ENCODE results near the gene EFNA5. TPM values are rescaled to one million over a fixed set of nuclear protein-coding genes. Genes with fewer than 3 reads are reported as not detected.

The EFNA5 gene
- total and polyA plus RNA-seq, 2 of the 8 experiments (the other 6 are each of a cell fraction or from before 2014, with no cell fraction given) = 9.6 to 21.8 TPM

- ChIA-PET CTCF (ENCODE audit: partially characterized antibody) (interaction anchor here (0.7 to 1.1 kb wide), 4 partner anchors 8 to 155 kb away, joined by 3 read pairs; no protein-coding TSS in a partner anchor), POLR2A (ENCODE audit: partially characterized antibody) (no interaction called here)
- H3K4me2 ChIP-seq (ENCODE audit: insufficient read depth in 1 of 2, low read depth in 2 of 2, low read length in 2 of 2) = no peak overlapping the region
These were observed 340.9 kb downstream of the EFNA5 start for GRCh38 chr5:107329850-107330249.

More at GRCh38 chr5:107329850-107330249, 340.9 kb downstream of the EFNA5 start:
- Histone ChIP-seq H3K27ac (ENCODE audit: low read depth, low read length) (no peak overlapping the region), H3K79me2 (ENCODE audit: control insufficient read depth in 1 of 2, insufficient read depth in 2 of 2, low read length in 2 of 2) (no peaks in the 10 kb centered on the region), H2BK20ac (ENCODE audit: low read length) (no peak overlapping the region), H3K9ac (replicated peaks in 1 of 4; ENCODE audit: extremely low read depth in 1 of 4, low read depth in 3 of 4, low read length in 3 of 4) (no peak overlapping the region), H4K8ac (ENCODE audit: extremely low read depth, insufficient read depth, low read length) (no peak overlapping the region), H3K56ac (replicated peaks; ENCODE audit: insufficient read length, low read depth, low read length) (no peak overlapping the region), H2BK5ac (ENCODE audit: low read depth, low read length) (no peak overlapping the region), H3K4ac (replicated peaks; ENCODE audit: insufficient read length, low read depth, low read length) (no peak overlapping the region), H4K91ac (replicated peaks; ENCODE audit: insufficient read length, low read length) (no peak overlapping the region), H3K23ac (ENCODE audit: insufficient read length) (no peak overlapping the region), H3K4me1 (replicated peaks in 1 of 4; ENCODE audit: control insufficient read depth in 3 of 4, insufficient read depth in 4 of 4, low read length in 3 of 4) (no peaks in the 10 kb centered on the region), H2BK15ac (ENCODE audit: low read length) (no peak overlapping the region), H2BK12ac (ENCODE audit: low read depth, low read length) (no peak overlapping the region), H2BK120ac (replicated peaks; ENCODE audit: low read depth, low read length) (no peak overlapping the region), H2AK5ac (ENCODE audit: low read depth, low read length) (no peak overlapping the region), H4K5ac (ENCODE audit: insufficient read length, low read depth, low read length) (no peak overlapping the region), H3K23me2 (ENCODE audit: low read depth, low read length) (no peaks in the 10 kb centered on the region), H3K14ac (ENCODE audit: insufficient read length) (no peak overlapping the region), H3K79me1 (ENCODE audit: low read depth, low read length) (no peaks in the 10 kb centered on the region), H3K4me3 (ENCODE audit: extremely low read depth in 1 of 4, insufficient read depth in 2 of 4, low read depth in 3 of 4, low read length in 4 of 4) (no peak overlapping the region), H2AFZ (ENCODE audit: low read length) (no peak overlapping the region), H3K36me3 (ENCODE audit: control insufficient read depth in 2 of 4, insufficient read depth in 4 of 4, low read length in 3 of 4) (no peaks in the 10 kb centered on the region), H3K18ac (ENCODE audit: extremely low read depth, low read length) (no peak overlapping the region), H3K27me3 (replicated peaks in 1 of 4; ENCODE audit: control insufficient read depth in 3 of 4, extremely low read depth in 1 of 4, insufficient read depth in 3 of 4, low read length in 3 of 4) (no peaks in the 10 kb centered on the region; a peak in 1 of 7 replicates), H4K20me1 (replicated peaks in 1 of 2; ENCODE audit: control insufficient read depth in 1 of 2, insufficient read depth in 2 of 2, low read length in 2 of 2) (no peaks in the 10 kb centered on the region), H3K9me3 (ENCODE audit: insufficient read depth in 2 of 2, low read depth in 1 of 2, low read length in 1 of 2) (no peaks in the 10 kb centered on the region)
- DNase-seq (ENCODE audit: low read depth in 1 of 2, low spot score in 2 of 2) = no peak
- TF ChIP-seq E2F6 (IDR thresholded peaks at IDR 0.05) (no peak), RBBP5 (IDR thresholded peaks at IDR 0.05; ENCODE audit: borderline replicate concordance, low read depth, low read length) (no peak), BACH1 (IDR thresholded peaks at IDR 0.05; ENCODE audit: low read length) (no peak), GABPA (IDR thresholded peaks at IDR 0.05; ENCODE audit: borderline replicate concordance, insufficient read depth, low read length) (no peak), TAF7 (optimal IDR thresholded peaks at IDR 0.05; ENCODE audit: borderline replicate concordance, low read depth, low read length) (no peak), TAF1 (IDR thresholded peaks at IDR 0.05; ENCODE audit: low read depth, low read length) (no peak), FOSL1 (IDR thresholded peaks at IDR 0.05; ENCODE audit: insufficient read depth, low read depth, low read length) (no peak), EZH2 (IDR thresholded peaks at IDR 0.05; ENCODE audit: low read depth, low read length, severe bottlenecking) (no peak)
- TF ChIP-seq, protein P1, sequence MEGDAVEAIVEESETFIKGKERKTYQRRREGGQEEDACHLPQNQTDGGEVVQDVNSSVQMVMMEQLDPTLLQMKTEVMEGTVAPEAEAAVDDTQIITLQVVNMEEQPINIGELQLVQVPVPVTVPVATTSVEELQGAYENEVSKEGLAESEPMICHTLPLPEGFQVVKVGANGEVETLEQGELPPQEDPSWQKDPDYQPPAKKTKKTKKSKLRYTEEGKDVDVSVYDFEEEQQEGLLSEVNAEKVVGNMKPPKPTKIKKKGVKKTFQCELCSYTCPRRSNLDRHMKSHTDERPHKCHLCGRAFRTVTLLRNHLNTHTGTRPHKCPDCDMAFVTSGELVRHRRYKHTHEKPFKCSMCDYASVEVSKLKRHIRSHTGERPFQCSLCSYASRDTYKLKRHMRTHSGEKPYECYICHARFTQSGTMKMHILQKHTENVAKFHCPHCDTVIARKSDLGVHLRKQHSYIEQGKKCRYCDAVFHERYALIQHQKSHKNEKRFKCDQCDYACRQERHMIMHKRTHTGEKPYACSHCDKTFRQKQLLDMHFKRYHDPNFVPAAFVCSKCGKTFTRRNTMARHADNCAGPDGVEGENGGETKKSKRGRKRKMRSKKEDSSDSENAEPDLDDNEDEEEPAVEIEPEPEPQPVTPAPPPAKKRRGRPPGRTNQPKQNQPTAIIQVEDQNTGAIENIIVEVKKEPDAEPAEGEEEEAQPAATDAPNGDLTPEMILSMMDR (IDR thresholded peaks at IDR 0.05; ENCODE audit: control extremely low read depth in 1 of 3, insufficient read depth in 1 of 3, low read depth in 1 of 3, low read length in 3 of 3) = no peak
- no peak for FAIRE-seq

Measured in H1 (cell line).